ENCODE results near the gene GALK1.

The GALK1 gene

DNA sequence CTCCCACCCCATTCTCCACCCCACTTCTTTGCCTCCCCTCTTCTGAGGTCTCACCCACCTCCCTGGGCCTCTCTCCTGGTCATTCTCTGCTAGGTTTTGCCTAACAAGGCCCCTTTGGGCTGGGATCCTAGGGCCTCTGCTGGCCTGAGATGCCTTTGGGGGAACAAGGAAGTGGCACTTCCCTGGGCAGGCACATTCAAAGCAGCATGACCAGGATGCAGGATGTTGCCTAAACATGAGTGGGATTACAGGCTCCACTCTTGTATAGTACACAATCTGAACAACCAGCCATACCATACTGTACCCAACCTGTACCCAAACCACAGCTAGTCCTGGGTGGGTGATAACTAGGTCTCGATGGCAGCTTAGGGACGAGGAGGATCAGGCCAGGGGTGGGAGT lies 9.0 kb downstream of the GALK1 start:
- Histone ChIP-seq H3K4me3 (ENCODE audit: insufficient read depth, low read depth, low read length) (no peak overlapping the region), H3K9me3 (ENCODE audit: control insufficient read depth, low read length) (no peaks in the 10 kb centered on the region), H3K27me3 (ENCODE audit: control insufficient read depth, insufficient read depth, low read length, poor library complexity, severe bottlenecking) (peaks cover 12% of the 10 kb centered on the region), H3K36me3 (ENCODE audit: control insufficient read depth, insufficient read depth, low read length) (no peaks in the 10 kb centered on the region), H3K27ac (ENCODE audit: insufficient read depth, low read depth, low read length, poor library complexity, severe bottlenecking) (no peak overlapping the region), H3K4me1 (ENCODE audit: control insufficient read depth, insufficient read depth, low read length) (peaks cover 4% of the 10 kb centered on the region)
- WGBS, 2 experiments = 92 to 100% methylated on average over 2 of the region's 2 CpGs

DNA sequence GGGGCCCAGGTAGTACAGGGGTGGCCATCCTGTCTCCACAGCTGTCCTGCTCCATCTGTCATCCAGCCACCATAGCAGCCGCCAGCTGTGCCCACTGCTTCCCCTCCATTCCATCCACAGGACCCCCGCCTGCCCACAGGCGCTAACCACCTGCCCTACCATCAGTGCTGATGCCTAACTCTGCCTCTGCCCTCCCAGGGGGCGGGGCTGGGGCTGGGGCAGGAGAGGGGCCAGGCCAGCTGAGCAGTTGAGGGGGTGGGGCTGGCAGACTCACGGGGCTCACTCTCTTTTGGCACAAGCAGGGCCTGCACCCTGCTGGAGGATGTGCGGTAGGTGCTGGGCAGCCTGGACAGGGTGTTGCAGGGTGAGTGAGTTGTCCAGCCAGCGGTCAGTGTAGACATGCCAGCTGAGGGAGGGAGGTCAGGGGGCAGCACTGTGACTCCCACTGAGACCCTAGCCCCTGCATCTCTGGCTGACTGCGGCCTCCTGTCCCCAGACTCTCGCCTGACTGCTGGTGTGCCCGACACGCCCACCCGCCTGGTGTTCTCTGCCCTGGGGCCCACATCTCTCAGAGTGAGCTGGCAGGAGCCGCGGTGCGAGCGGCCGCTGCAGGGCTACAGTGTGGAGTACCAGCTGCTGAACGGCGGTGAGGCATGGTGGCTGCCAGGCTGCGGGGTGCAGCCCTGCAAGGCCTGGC lies 9.6 kb downstream of the GALK1 start:
- Histone ChIP-seq H3K27me3 (ENCODE audit: control insufficient read depth, insufficient read depth, low read length, poor library complexity, severe bottlenecking) (peaks cover 12% of the 10 kb centered on the region), H3K9me3 (ENCODE audit: control insufficient read depth, low read length) (no peaks in the 10 kb centered on the region), H3K4me3 (ENCODE audit: insufficient read depth, low read depth, low read length) (no peak overlapping the region), H3K36me3 (ENCODE audit: control insufficient read depth, insufficient read depth, low read length) (no peaks in the 10 kb centered on the region), H3K27ac (ENCODE audit: insufficient read depth, low read depth, low read length, poor library complexity, severe bottlenecking) (no peak overlapping the region), H3K4me1 (ENCODE audit: control insufficient read depth, insufficient read depth, low read length) (peaks cover 4% of the 10 kb centered on the region)
- WGBS, 2 experiments = 87 to 89% methylated on average over 20 of the region's 20 CpGs

DNA sequence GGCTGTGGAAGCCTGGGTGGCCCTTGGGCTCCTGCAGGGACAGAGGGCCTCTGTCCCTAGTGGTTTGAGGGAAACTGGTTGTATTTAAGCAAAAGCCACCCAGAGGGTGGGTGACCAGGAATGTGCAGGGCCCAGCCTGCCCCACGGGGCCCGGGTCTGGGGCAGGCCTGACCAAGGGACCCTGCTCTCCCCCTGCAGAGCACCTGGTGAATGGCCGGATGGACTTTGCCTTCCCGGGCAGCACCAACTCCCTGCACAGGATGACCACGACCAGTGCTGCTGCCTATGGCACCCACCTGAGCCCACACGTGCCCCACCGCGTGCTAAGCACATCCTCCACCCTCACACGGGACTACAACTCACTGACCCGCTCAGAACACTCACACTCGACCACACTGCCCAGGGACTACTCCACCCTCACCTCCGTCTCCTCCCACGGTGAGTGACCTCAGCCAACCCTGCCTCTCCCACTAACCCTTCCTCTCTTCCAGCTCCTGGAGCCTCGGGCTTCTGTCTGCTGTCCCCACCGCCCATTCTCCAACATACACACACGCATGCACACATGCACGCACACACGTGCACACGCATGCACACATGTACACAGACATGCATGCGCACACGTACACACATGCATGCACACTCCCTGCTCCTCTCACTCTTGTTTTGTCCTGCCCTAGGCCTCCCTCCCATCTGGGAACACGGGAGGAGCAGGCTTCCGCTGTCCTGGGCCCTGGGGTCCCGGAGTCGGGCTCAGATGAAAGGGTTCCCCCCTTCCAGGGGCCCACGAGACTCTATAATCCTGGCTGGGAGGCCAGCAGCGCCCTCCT lies 10.4 kb downstream of the GALK1 start:
- Histone ChIP-seq H3K27me3 (ENCODE audit: control insufficient read depth, insufficient read depth, low read length, poor library complexity, severe bottlenecking) (peaks cover 12% of the 10 kb centered on the region), H3K9me3 (ENCODE audit: control insufficient read depth, low read length) (no peaks in the 10 kb centered on the region), H3K4me3 (ENCODE audit: insufficient read depth, low read depth, low read length) (no peak overlapping the region), H3K36me3 (ENCODE audit: control insufficient read depth, insufficient read depth, low read length) (no peaks in the 10 kb centered on the region), H3K4me1 (ENCODE audit: control insufficient read depth, insufficient read depth, low read length) (peaks cover 4% of the 10 kb centered on the region), H3K27ac (ENCODE audit: insufficient read depth, low read depth, low read length, poor library complexity, severe bottlenecking) (no peak overlapping the region)
- WGBS, 2 experiments = 88 to 89% methylated on average over 27 of the region's 27 CpGs

DNA sequence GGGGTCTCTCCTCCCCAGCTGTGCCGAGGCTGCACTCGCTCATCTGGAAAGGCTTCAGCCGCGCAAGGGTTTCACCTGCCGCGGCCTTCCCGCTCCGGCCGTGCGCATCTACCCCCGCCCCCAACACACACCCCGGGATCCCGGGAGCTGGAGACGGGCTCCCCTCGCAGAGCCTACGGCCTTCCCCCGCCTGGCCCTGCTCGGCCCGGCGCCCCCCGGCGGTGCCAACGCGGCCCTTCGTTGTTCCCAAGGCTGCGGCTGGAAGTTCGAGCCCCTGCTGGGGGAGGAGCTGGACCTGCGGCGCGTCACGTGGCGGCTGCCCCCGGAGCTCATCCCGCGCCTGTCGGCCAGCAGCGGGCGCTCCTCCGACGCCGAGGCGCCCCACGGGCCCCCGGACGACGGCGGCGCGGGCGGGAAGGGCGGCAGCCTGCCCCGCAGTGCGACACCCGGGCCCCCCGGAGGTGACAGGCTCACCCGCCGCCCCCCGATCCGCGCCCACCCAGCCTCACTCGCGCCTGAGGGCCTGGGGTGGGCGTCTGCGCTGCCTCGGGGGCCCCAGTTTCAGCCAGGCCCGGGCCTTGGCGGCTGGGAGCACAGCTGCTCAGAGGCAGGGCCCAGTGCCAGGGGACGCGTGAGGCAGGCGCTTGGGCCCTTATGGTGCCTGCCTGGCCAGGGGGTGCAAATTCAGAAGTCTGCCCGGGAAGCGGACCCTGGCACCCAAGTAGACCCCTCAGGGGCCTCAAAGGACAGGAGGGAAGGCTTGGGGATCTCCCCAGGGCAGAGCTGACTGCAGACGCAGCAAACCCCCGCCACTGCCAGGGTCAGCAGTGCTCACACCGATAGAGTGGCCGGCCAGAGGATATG lies 11.2 kb downstream of the GALK1 start:
- Histone ChIP-seq H3K36me3 (ENCODE audit: control insufficient read depth, insufficient read depth, low read length) (no peaks in the 10 kb centered on the region), H3K27me3 (ENCODE audit: control insufficient read depth, insufficient read depth, low read length, poor library complexity, severe bottlenecking) (peaks cover 12% of the 10 kb centered on the region), H3K9me3 (ENCODE audit: control insufficient read depth, low read length) (no peaks in the 10 kb centered on the region), H3K4me1 (ENCODE audit: control insufficient read depth, insufficient read depth, low read length) (peaks cover 4% of the 10 kb centered on the region), H3K4me3 (ENCODE audit: insufficient read depth, low read depth, low read length) (no peak overlapping the region), H3K27ac (ENCODE audit: insufficient read depth, low read depth, low read length, poor library complexity, severe bottlenecking) (no peak overlapping the region)
- WGBS, 2 experiments = 18 to 19% methylated on average over 76 of the region's 76 CpGs

DNA sequence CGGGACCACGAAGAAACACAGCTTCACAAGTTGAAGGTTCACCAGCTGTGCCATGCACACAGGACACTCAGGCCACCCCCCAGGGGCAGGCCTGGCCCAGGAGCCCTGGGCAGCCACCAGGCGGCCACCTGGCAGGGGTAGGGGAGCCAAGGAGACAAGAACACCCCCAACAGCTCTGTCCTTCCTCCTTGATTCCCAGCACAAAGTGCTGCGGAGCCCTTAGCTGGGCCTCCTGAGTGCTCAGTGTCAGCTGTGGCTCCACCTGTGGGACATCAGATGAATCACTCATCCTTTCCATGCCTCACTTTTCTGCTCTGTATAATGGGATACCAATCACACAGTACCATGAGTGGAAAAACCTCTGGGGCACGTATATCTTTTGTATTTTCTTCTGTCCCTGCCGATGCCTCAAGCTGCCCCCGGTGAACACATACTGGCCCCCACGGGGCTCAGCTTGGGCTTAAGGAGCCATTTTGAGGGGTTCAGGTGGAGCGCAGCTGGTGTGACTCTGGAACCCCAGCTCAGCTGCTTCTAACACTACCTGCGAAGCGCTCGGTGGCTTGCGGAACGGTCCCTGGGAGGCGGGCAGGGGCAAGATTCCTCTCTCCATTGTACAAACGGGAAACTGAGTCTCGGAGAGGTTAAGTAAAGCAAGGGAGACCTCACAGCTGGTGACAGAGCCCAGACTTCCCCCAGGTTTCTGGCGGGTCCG lies 12.0 kb downstream of the GALK1 start:
- Histone ChIP-seq H3K4me1 (ENCODE audit: control insufficient read depth, insufficient read depth, low read length) (peaks cover 4% of the 10 kb centered on the region), H3K9me3 (ENCODE audit: control insufficient read depth, low read length) (no peaks in the 10 kb centered on the region), H3K27me3 (ENCODE audit: control insufficient read depth, insufficient read depth, low read length, poor library complexity, severe bottlenecking) (peaks cover 12% of the 10 kb centered on the region), H3K36me3 (ENCODE audit: control insufficient read depth, insufficient read depth, low read length) (no peaks in the 10 kb centered on the region), H3K27ac (ENCODE audit: insufficient read depth, low read depth, low read length, poor library complexity, severe bottlenecking) (no peak overlapping the region), H3K4me3 (ENCODE audit: insufficient read depth, low read depth, low read length) (no peak overlapping the region)
- 84 to 85% methylated on average over 19 of the region's 19 CpGs for WGBS, 2 experiments

DNA sequence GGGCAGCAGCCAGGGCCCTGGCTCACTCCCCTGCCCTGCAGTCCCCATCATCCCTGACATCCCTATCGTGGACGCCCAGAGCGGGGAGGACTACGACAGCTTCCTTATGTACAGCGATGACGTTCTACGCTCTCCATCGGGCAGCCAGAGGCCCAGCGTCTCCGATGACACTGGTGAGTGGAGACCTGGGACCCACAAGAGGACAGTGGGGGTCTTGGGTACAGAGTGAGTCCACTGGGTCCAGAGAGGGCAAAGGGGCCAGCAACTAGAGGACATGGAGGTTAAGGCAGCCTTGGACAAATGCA lies 12.6 kb downstream of the GALK1 start:
- 95% methylated on average over 10 of the region's 10 CpGs for WGBS, 2 experiments
- Histone ChIP-seq H3K36me3 (ENCODE audit: control insufficient read depth, insufficient read depth, low read length) (no peaks in the 10 kb centered on the region), H3K4me3 (ENCODE audit: insufficient read depth, low read depth, low read length) (no peak overlapping the region), H3K27me3 (ENCODE audit: control insufficient read depth, insufficient read depth, low read length, poor library complexity, severe bottlenecking) (peaks cover 12% of the 10 kb centered on the region), H3K27ac (ENCODE audit: insufficient read depth, low read depth, low read length, poor library complexity, severe bottlenecking) (no peak overlapping the region), H3K9me3 (ENCODE audit: control insufficient read depth, low read length) (no peaks in the 10 kb centered on the region), H3K4me1 (ENCODE audit: control insufficient read depth, insufficient read depth, low read length) (peaks cover 4% of the 10 kb centered on the region)

DNA sequence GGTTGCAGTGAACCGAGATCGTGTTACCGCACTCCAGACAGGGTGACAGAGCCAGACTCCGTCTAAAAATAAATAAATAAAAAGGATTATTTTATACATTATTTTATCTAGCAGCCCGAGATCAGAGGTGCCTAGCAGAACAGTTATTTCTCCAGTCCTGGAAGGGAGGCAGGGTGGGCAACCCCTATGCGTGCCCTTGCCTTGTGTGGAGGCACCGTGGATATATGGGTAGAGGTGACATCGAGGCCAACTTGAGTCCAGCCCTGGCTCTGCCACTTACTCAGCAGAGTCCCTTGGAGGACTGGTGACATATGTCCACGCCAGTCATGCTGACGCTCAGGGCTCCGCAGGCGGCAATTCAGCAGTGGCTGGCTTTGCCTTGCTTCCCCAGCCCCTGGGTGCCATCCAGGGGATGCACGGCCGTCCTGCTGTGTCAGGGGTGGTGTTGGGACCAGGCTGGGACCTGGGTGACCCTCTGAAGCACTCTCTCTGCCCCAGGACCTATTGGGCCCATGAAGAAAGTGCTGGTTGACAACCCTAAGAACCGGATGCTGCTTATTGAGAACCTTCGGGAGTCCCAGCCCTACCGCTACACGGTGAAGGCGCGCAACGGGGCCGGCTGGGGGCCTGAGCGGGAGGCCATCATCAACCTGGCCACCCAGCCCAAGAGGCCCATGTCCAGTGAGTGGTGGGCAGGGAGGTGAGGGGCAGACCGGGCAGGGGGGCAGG lies 13.2 kb downstream of the GALK1 start:
- WGBS, 2 experiments = 85 to 87% methylated on average over 23 to 24 of the region's 24 CpGs
- H3K27ac ChIP-seq (ENCODE audit: insufficient read depth, low read depth, low read length, poor library complexity, severe bottlenecking) = no peak overlapping the region

DNA sequence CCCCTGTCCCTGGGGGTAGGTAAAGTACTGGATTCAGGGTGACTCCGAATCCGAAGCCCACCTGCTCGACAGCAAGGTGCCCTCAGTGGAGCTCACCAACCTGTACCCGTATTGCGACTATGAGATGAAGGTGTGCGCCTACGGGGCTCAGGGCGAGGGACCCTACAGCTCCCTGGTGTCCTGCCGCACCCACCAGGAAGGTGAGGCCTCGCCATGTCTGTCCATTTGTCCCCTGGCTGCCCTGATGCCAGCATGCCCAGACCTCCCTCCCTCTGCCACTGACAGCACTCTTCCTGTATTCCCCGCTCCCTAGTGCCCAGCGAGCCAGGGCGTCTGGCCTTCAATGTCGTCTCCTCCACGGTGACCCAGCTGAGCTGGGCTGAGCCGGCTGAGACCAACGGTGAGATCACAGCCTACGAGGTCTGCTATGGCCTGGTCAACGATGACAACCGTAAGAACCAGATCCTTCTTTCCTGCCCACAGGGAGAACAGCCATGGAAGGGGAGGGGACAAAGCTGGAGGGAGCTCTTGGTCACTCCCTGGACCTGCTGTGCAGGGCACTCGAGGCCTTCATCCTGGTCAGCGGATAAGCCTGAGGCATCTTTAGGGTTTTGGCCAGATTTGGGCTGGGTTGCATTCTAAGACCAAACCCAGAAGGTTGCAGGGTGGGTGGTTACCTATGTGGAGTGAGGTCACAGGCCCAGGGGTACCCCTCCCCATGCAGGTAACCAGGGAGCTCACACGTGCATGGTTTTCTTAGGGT lies 14.2 kb downstream of the GALK1 start:
- WGBS, 2 experiments = 88 to 89% methylated on average over 23 of the region's 23 CpGs
- Histone ChIP-seq H3K4me3 (ENCODE audit: insufficient read depth, low read depth, low read length) (no peak overlapping the region), H3K36me3 (ENCODE audit: control insufficient read depth, insufficient read depth, low read length) (no peaks in the 10 kb centered on the region), H3K4me1 (ENCODE audit: control insufficient read depth, insufficient read depth, low read length) (peaks cover 4% of the 10 kb centered on the region), H3K27me3 (ENCODE audit: control insufficient read depth, insufficient read depth, low read length, poor library complexity, severe bottlenecking) (peaks cover 12% of the 10 kb centered on the region), H3K27ac (ENCODE audit: insufficient read depth, low read depth, low read length, poor library complexity, severe bottlenecking) (no peak overlapping the region), H3K9me3 (ENCODE audit: control insufficient read depth, low read length) (no peaks in the 10 kb centered on the region)

More for the DNA sequence above, 13.2 kb downstream of the GALK1 start:
- peaks cover 12% of the 10 kb centered on the region for H3K27me3 ChIP-seq (ENCODE audit: control insufficient read depth, insufficient read depth, low read length, poor library complexity, severe bottlenecking)
- no peak overlapping the region for H3K4me3 ChIP-seq (ENCODE audit: insufficient read depth, low read depth, low read length)
- H3K4me1 ChIP-seq (ENCODE audit: control insufficient read depth, insufficient read depth, low read length) = peaks cover 4% of the 10 kb centered on the region
- H3K36me3 ChIP-seq (ENCODE audit: control insufficient read depth, insufficient read depth, low read length) = no peaks in the 10 kb centered on the region
- H3K9me3 ChIP-seq (ENCODE audit: control insufficient read depth, low read length) = no peaks in the 10 kb centered on the region

All from ectodermal cell (in vitro differentiated cells).